NCI-H1048 (cell line): ENCODE data around the gene CYTH3.
"Not testable (repeated sequence)": the region's sequence is repeated elsewhere in the genome, so short reads cannot be mapped to it uniquely, and the experiment has no call there.

Experiments
- DNase-seq: peaks from one replicate; lab custom pipeline; 2025; lab: John Stamatoyannopoulos, UW

The CYTH3 gene

GRCh38 chr7:6151527-6151926, 120.9 kb downstream of the CYTH3 start:
- DNase-seq, result not testable (repeated sequence)

- DNase-seq, result no peak
Observed at GRCh38 chr7:6149996-6150395, 122.4 kb downstream of the CYTH3 start.

- DNase-seq, result no peak
Observed at GRCh38 chr7:6148724-6149360, 123.6 kb downstream of the CYTH3 start.

- no peak for DNase-seq
Observed at GRCh38 chr7:6147627-6148026, 124.8 kb downstream of the CYTH3 start.

GRCh38 chr7:6146666-6147065, 125.8 kb downstream of the CYTH3 start:
- no peak for DNase-seq

- no peak for DNase-seq
Observed at GRCh38 chr7:6143997-6144396, 128.4 kb downstream of the CYTH3 start.

- no peak for DNase-seq
Observed at GRCh38 chr7:6142871-6143380, 129.5 kb downstream of the CYTH3 start.

GRCh38 chr7:6139189-6139996, 133.0 kb downstream of the CYTH3 start:
- DNase-seq, result no peak

GRCh38 chr7:6136475-6136874, 135.9 kb downstream of the CYTH3 start:
- no peak for DNase-seq

GRCh38 chr7:6133249-6133648, 139.2 kb downstream of the CYTH3 start:
- DNase-seq, result no peak

- DNase-seq, result no peak
Observed at GRCh38 chr7:6130007-6130587, 142.3 kb downstream of the CYTH3 start.

GRCh38 chr7:6128205-6128604, 144.2 kb downstream of the CYTH3 start:
- DNase-seq, result no peak

GRCh38 chr7:6127110-6127490, 145.3 kb downstream of the CYTH3 start:
- DNase-seq, result no peak

GRCh38 chr7:6123843-6124242, 148.6 kb downstream of the CYTH3 start:
- DNase-seq, result no peak

- DNase-seq, result no peak
Observed at GRCh38 chr7:6121141-6121540, 151.3 kb downstream of the CYTH3 start.

GRCh38 chr7:6117533-6117932, 154.9 kb downstream of the CYTH3 start:
- DNase-seq, result no peak

- DNase-seq, result no peak
Observed at GRCh38 chr7:6116211-6116610, 156.2 kb downstream of the CYTH3 start.
